Epidermal melanocyte (primary cell): Measurements from ENCODE around the gene KCNJ16.

ENCODE experiments used
- DNase-seq: peaks from one replicate; pipeline ENCODE4 v3.0.0; 2011; ENCODE audit warnings: low spot score; ENCODE audit not compliant: insufficient read length

The KCNJ16 gene

DNA sequence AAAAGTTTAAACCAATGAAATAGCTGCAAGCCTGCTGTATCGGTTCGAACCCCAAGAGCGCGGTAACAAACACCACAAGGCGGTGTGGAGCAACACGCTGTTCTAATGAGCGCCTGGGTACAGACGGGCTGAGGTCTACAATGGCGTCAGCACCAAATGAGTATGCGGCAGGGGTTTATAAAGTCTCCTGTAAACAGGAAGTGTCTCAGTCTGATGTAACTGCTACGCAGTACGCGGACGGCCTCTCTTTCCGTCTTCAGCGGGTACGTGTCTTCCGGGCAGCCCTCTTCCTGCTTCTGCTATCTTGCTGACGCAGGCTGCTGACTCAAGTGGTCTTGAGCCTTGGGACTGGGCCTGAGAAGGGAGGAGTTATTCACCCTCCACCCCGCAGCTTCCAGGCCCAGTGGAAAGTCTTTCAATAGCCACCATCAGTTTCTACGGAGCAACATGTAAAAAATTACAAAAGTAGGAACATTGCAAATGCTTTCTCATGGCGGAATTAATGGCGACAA, 53.8 kb downstream of the KCNJ16 start:
- no peak for DNase-seq

GRCh38 chr17:70130289-70130688, 55.3 kb downstream of the KCNJ16 start:
- peak; percentile 36 for DNase-seq

GRCh38 chr17:70132505-70132904, 57.5 kb downstream of the KCNJ16 start:
- DNase-seq, result no peak

DNA sequence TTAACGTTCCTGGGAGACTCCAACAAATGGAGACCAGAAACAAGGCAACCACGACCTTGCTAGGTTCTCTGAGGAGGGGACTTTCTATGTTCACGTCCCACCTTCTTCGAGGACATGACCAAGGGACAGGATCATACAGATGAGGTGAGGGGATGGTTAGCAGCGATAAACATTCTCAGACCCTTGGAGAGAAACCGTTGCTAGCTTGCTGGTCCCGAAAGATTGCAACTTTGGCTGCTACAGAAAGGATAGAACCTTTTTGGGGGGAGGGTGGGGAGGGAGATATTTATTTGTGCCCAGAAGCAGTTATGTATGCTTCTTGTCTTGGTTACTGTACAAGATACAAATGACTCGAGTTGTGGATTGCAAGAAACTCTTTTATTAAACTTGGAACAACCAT, 59.0 kb downstream of the KCNJ16 start:
- no peak for DNase-seq

DNA sequence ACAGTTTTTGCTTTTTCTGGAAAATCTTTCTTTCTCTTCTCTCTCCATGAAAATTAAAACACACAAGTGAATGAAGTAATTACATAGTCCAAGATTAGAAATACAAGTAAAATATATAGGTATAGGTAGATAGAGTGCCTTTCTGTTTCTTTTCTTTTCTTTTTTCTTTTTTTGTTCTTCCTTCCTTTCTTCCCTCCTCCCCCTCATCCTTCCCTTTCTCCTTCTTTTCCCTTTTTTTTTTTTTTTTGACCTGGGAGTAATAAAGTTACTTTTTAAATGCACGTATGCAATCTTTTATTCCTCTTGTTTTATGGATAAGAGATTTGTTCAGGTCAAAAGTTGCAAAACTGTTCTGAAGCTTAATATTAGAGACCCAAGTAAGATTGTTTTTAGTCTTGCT, 59.8 kb downstream of the KCNJ16 start:
- no peak for DNase-seq

- no peak for DNase-seq
Observed at GRCh38 chr17:70136131-70136530, 61.1 kb downstream of the KCNJ16 start.

DNA sequence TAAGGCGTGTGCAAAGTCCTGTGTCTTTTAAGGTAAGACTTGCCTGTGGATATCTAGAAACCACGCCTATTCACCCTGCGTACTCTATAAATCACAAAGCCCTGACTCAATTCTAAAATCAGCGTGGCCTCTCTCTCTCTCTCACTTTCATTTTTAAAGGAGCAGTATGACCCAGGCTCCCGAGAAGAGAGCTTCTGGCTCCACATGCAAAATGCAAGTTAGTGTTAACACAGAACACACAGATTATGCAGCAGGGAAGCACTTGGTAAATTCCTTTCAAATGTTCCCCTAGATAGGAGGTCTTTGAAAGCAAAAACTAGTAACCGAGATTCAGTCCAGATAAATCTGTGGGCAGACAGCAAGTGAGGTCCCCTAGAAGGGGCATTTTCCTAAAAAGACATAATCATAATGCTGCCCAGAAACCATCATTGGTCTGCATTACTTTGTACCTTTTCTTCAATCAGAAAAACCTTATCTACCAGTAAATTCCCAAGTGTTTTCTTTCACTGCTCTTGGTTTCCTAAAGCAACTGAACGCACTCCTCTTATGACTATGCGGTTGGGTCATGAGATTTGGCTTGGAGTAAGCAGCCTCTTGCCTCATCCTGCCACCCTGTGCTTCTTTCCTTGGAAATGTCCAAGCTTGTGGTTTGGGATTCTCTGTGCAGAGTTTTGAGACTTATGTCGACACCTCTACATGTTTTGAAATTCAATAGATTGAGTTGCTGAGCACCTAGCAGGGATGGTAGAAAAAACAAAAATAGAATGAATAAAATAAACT, 62.6 kb downstream of the KCNJ16 start:
- peak; percentile 51 for DNase-seq

- no peak for DNase-seq
Observed at GRCh38 chr17:70138291-70138865, 63.4 kb downstream of the KCNJ16 start.

GRCh38 chr17:70139449-70139993, 64.5 kb downstream of the KCNJ16 start:
- no peak for DNase-seq

DNA sequence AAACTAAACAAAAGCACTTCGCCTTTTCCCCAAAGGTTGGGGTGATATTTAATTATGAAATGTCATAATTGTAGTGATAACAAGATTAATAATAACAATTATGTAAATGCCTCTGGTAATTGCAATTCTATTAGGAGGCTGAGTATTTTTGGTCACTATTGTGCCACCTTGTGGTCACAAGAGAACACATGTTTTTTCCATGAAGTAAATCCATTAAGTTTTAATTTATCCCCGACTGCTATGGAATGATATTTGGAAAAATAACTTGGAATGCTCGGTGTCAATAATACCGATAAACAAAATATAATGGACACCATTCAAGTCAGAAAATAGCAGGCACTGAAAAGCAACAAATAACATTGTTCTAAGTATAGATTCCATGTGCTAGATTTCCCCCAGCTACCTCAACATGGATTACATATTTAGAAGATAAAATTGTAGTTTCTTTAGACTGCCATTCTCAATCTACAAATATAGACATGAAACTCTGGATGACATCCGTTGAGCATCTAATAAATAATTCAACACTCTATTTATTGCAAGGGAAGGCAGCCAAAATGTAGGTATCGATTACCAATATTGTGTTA, 69.3 kb downstream of the KCNJ16 start:
- no peak for DNase-seq

DNA sequence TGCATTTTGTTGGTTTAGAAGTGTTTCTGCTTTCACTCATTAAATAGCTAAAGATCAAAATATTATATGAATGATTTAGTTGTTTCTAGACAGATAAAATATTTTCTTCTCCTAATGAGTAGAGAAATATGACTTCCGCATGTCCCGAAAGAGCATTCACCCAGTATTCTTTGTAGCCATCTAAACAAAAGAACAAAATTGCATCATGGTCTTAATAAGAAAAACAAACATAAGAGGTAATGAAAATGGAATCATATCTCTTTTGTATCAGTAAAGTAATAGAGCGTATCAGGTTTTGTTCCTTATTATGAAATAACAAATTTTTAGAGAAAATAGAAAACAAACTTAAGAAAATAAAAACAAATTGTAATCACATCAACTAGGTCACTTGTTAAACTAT, 78.2 kb downstream of the KCNJ16 start:
- no peak for DNase-seq

DNA sequence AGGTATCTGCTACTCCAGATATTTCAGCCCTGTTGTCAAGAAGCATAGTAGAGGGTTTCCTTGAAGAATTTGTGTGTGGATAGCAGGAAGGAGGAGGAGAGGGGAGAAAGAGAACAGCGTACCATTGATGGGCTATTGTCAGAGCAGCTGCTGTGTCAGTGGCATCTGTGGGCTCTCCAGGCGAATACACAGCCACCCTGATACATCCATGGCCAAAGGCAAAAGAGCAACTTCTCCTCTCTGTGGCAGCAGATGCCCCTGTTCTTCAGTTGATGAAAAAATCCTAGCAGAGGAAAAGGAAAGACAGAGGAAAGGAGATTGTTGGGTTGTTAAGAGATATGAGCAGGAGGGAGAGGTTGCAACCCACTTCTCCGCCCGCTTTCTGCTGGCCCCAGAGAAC, 82.1 kb downstream of the KCNJ16 start:
- no peak for DNase-seq

DNA sequence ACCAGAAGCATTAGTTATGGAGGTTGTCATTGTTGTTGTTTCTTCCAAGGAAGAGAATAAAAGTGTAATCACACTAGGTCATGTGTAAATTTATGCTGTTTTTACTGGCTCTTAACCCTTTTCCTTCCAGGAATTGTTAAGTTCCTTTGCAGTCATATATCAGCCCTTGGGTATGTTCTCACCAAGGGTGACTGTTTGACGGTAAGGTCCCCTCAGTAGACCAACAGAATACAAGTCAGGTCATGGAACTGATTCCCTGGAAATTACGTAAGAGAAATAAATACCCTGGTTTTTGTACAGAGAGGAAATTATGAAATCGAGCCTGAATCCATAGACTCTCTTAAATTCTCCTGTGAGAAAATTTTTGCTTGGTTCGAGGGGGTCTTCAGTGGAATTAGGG, 83.2 kb downstream of the KCNJ16 start:
- no peak for DNase-seq

DNA sequence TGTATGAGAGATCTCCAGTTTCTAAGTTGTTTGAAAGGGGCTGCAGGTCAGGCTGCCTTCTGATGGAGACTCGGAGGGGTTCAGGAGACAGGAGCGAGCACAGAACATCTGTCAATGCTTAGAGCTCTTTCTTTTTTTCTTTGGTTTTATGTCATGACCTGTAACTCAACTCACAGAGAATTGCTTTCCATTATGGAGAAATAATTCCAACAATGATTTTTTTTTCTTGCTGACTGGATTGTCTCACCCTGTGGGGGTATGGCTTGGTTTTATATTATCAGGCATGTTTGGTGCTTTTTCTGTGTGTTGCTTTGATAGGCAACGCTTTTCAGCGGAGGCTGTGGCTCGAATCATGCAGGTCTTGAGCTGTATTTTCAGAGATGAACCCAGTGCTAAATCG, 83.6 kb downstream of the KCNJ16 start:
- DNase-seq, result no peak

GRCh38 chr17:70159980-70160379, 85.0 kb downstream of the KCNJ16 start:
- DNase-seq, result no peak

- no peak for DNase-seq
Observed at GRCh38 chr17:70161519-70161918, 86.5 kb downstream of the KCNJ16 start.

DNA sequence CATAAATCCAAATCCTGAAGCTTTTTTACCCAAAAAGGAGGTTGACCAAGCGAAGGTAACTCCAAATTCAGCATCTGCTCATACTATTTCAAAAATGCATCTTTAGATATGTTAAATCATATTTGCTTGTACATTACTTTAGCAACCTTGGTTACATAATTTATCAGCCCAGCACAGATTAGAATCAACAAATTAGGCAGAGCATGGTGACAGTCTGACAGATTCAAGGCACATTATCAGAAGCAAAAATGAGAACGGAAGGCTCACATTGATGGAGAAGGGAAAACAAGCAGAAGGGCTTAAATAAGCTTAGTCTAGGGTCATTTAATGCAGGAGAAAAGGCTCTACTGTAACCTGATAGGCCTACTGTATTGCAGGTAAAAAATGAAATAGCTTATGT, 90.4 kb downstream of the KCNJ16 start:
- DNase-seq, result no peak

GRCh38 chr17:70166615-70167014, 91.6 kb downstream of the KCNJ16 start:
- no peak for DNase-seq

- no peak for DNase-seq
Observed at GRCh38 chr17:70168044-70168976, 93.3 kb downstream of the KCNJ16 start.

DNA sequence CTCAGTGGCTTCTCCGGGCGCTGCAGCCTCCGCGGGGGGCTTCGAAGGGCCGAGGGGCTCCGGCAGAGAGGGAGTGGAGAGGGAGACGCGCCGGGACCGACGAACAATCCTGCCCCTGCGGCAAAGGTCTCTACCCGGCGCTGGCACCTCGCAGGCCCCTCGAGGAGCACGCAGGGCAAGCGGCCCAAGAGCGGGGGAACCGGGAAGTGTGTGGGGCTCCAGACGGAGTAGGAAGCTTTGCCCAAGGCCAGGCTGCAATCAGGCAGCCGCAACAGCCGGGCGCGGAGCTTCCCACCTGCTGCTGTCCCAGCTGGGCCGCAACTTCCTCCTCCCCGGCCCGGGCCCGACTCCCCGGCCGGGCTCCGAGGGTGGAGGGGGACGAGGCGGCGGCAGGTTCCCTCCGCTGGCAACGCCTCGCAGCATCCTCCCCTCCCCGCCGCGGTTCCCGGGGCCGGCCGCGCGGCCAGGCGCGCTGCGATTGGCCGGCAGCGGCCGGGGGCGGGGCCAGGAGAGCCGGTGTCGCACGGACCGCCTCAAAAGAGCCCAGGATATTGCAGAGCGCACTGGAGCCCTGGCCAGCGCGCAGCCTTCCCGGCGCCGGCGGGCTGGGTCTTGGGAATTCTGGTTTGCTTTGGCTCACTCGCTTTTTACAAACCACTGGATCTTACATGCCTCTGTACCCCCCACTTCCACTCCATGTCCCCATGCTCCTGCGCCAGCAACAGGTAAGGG, 94.1 kb downstream of the KCNJ16 start, which contains the start of gene KCNJ2:
Gene KCNJ2, plus strand, starts transcription at position 556 of the 732 bp plus-strand sequence. CDS start 5,508 bp downstream, outside the sequence.
- peak; percentile 56 for DNase-seq
